NCI-H1436 (cell line): Measurements from ENCODE around the gene CD300A.
"Not testable (repeated sequence)": the region's sequence is repeated elsewhere in the genome, so short reads cannot be mapped to it uniquely, and the experiment has no call there.

Experiments used
- DNase-seq: peaks from one replicate; lab custom pipeline; 2025; lab: John Stamatoyannopoulos, UW

The CD300A gene

DNA sequence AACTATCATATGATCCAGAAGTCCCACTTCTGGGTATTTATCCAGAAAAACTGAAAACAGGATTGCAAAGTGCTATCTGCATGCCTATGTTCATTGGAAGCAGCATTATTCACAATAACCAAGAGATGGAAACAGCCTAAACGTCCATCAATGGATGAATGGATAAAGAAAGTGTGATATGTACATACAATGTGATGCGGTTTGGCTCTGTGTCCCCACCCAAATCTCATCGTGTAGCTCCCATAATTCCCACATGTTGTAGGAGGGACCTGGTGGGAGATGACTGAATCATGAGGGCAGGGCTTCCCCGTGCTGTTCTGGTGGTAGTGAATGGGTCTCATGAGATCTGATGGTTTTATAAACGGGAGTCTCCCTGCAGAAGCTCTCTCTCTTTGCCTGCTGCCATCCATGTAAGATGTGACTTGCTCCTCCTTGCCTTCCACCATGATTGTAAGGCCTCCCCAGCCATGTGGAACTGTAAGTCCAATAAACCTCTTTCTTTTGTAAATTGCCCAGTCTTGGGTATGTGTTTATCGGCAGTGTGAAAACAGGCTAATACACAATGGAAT is 52.1 kb downstream of the CD300A start:
- DNase-seq, result not testable (repeated sequence)

DNA sequence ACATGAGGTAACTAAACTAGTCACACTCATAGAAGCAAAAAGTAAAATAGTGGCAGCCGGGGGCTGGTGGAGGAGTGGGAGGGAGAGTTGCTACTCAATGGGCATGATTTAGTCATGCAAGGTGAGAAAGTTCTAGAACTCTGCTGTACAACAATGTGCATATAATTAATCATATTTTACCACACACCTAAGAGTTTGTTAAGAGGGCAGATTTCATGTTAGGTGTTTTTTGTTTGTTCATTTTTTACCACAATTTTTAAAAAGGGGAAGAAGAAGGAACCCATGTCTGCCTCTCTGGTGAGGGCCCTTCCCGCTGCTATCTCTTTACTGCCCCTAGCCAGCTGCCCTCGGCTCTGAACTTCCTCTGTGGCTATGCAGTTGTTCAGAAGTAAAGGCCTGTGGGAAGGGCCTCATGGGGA is 53.6 kb downstream of the CD300A start:
- DNase-seq, result no peak

DNA sequence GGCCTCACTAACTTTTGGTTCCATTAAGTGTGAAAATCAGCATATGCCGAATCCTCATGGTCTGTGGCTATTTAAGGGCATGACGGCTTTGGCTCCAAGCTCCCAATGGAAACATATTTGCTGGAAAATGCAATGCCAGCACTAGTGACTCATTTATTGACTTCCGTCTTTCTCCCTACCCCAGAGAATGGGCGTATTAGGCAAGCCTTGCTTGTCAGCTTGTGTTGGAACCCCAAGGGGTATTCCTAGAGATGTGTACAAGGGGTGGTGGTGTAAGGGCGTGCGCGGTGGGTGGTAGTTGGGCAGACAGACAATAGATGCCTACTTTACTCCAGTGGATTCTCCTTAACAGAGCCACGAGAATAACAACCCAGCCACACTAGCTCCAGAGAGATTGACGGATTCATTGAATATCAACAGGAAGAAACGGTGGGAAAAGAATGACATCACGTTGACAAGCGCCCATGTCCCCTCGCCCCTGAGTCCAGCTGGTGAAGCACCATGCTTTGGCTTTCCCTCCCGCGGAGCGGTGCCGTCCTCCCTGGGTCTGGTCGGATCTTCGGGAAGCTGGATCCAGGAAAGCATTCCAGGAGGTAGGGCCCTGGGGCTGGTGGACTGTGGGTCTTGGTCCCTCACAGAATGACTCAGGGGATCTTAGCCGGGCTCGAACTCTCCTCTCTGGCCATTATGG is 54.5 kb downstream of the CD300A start:
- no peak for DNase-seq

DNA sequence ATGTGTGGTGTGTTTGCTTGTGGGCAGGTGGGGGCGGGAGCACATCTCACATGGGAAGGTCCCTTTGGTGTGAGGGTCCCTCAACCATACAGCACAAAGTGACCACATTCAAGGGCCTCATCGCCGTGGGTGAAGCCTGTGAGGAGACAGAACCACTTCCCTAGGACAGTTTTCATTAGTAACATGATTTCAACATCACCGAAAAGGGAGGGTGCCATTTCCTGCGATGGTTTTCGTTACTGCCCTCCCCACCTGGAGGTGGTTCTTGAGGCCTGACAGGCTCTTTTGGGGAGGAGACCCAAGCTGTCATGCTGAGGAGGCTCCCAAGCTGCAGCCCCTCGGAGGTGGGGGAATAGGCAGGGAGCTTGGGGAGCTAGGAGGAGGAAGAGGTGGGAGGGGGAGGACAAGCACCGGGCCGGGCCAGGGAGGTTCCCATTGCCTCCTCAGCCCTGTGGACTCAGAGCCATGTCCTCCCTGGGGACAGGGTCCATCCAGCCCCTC is 55.3 kb downstream of the CD300A start:
- no peak for DNase-seq

DNA sequence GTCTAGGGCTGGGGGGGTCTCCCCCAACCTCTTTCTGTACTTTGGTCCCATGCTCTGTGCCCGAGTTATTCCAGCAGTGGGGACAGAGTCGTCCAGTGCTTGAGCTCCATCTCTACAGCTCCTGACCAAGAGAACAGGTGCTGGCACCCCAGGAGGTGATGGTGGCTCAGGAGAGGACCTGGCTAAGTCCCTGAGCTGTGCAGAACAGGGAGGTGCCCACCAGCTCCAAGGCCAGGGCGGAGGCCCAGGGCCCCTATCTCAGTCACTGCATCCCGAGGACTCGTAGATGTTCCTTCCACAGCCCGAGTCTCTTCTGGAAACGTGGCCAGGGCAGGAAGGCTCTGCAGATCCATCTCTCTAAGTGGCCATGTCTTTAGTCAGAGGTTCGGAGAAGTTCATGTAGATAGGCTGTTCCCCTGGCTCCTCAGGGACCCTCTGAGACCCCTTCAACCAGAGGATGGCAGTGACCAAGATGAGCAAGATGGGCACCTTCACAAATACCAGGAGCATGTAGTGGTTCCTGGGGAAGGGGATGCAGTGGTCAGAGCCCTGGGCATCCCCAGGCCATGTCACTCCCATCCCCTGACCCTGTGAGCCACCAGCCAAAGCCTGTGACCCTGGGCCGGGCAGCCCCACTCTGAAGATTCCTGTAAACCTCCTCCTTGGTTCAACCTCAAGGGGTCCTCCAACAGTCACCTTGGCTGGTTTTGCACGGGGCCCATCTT is 56.1 kb downstream of the CD300A start:
- no peak for DNase-seq

DNA sequence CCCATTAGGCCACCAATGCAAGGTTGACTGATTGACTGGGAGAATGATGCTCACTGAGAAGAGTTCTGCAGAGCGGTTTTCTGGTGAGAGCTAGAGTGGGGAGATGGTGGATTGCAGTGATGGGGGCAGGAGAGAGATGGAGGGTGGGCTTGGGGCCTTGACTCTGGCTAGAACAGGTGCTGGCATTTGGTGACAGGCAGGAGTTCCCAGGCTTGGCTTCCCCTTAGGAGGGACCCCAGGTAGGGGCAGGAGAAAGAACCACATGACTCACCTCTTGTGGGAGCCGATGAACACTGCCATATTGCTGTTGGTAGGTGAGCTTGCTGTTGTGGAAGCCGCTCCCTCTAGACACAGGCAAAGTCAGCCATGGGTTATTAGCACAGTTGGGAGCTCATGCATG is 56.9 kb downstream of the CD300A start:
- no peak for DNase-seq

DNA sequence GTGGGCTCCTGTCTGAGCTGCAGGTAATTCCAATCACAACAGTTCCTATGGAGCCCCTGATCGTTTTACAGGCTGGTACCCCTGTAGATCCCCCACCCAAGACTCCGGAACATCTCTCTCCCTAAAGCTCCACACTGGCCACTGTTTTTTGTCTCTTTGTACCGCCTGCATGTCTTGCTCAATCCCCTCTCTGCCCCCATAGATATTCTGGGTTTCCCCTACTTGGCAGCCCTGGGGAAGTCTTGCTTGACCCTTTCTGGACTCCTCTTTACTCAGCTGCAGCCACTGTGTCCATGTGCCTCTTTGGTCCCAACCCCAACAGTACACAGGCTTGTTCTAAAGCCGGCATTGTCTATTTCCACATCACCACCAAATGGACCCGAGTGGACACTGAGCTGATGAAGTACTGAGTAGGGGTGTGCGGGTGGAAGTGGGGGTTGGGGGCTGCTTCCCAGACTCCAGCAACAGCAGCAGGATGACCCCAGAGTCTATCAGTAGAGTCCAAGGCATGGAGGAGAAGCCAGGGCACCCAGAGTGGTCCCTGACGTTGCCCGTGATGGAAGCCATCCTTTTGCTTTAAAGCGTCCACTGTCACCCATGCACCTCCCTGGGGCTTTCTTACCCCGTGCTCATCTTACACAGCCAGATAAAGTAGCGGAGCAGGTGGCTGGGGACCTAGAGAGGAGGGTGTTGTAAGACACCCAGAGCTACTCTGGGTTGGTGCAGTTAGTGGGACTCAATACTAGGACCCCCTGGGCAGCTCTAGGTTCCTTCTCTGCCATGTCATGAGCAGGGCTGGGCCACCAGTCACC is 58.4 kb downstream of the CD300A start:
- no peak for DNase-seq

DNA sequence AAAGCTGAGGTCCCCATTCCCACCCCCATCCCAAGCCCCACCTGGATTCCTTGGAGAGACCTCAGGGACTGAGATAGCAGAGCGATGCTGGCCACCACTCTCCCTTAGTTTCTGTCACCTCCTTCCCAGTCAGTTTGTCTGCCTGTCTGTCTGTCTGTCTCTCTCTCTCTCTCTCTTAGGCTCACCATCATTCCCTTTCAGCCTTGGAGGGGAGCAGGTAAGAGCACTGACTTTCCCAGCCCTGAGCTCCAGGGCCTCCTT is 59.0 kb downstream of the CD300A start:
- DNase-seq, result no peak

DNA sequence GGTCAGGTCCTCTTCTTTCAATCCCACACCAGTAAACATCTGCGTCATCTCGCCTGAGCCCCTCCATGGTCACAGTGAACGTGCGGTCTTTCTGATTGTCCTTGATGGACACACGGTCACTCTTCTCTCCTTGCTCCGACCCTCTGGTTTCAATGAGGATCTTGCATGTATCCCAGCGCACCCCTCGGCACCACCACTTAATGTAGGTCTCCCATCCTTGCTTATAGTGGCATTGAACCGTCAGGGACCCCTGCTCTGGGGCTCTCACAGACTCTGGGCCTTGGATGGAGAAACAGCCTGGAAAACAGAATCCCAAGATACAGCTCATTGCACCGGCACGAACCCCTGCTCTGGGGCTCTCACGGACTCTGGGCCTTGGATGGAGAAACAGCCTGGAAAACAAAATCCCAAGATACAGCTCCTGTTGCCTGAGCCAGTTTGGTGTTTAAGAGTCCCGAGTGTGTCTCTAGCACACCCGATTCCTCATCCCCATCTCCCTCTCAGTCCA is 59.4 kb downstream of the CD300A start:
- DNase-seq, result no peak

DNA sequence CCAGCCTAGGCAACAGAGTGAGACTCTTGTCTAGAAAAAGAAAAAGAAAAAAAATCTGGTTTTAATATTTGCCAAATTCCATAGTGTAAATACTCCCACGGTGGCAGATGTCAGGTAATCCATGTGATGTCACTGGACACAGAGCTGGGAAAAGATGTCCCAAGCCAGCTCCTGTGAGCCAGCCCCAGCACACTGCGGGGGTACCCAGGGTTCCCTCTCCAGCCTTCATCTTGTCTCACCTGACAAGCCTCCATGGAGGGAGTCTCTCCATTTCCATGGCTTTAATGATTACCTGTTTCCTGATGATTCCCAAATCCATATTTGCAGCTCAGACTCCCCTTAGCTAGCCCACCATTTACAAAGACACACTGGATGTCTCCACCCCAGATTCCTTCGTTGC is 60.2 kb downstream of the CD300A start:
- DNase-seq, result no peak

DNA sequence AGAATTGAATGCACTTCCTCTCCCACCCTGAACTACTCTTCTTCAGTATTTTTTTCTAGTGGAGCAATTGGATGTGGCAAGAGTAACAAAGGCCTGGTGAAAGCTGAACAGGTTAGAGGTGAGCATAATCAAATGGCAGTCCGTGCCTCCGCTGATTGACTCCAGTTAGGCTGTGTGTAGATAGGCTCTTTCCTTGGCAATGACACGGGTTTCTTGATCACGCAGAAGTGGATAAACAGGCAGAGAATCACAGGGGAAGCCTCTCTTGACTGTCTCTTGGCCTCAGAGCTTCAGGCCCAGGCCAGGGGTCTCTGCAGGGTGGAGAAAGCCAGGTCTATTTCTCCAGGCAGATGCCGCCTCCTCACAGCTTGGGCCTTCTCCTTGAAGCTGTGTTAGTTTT is 60.6 kb downstream of the CD300A start:
- no peak for DNase-seq

DNA sequence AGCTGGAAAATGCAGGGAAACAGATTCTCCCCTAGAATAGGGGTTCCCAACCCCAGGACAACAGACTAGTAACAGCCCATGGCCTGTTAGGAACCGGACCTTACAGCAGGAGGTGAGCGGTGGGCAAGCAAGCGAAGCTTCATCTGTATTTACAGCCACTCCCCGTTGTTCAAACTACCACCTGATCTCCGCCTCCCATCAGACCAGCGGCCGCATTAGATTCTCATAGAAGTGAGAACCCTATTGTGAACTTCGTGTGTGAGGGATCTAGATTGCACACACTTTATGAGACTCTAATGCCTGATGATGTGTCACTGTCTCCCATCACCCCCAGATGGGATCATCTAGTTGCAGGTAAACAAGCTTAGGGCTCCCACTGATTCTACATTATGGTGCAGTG is 61.3 kb downstream of the CD300A start:
- DNase-seq, result no peak

DNA sequence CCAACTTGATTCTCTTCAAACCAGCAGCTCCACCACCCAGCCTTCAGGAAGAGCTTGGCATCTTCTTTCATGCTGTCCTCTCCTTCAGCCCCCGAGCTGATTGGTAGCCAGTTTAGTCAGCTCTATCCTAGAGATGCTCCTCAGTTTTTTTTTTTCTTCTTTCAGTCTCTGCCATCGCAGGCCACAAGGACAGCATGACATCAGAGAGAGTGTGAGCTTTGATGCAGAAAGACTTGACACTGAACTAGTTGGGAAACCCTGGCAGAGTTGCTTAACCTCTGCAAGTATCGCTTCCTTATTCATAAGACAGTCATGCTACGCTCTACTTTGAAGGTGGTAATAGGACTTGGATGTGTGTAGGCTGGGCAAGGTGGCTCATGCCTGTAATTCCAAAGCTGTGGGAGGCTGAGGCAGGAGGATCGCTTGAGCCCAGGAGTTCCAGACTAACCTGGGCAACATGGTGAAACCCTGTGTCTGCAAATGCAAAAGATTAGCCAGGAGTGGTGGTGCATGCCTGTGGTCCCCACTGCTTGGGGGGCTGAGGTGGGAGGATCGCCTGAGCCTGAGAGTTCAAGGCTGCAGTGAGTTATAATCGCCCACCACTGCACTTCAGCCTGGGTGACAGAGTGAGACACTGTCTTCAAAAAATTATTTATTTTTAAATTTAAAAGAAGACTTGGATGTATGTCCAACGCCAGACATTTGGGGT is 62.2 kb downstream of the CD300A start:
- DNase-seq, result no peak

DNA sequence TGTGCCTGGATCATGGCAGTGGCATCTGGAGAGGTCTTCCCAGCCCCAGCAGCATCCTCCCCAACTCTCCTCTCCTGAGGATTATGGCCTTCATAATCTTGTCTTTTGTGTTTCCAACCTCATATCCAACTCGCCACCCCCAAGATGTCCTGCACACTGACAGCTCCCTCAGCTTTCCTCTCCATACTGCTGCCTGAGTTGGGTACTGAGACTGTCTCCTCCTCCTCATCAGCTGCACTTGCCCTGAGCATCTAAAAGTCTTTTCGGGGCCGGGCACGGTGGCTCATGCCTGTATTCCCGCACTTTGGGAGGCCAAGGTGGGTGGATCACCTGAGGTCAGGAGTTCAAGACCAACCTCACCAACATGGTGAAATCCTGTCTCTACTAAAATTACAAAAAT is 62.8 kb downstream of the CD300A start:
- DNase-seq, result no peak

DNA sequence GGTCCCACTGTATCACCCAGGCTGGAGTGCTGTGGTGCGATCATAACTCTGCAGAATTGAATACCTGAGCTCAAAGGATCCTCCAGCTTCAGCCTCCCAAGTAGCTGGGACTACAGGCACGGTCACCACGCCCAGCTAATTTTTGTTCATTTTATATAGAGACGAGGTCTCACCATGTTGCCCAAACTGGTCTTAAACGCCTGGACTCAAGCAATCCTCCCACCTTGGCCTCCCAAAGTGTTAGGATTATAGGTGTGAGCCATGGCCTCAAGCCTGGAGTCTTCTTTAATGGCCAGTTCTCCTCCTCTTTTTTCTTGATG is 64.4 kb downstream of the CD300A start:
- DNase-seq, result no peak

DNA sequence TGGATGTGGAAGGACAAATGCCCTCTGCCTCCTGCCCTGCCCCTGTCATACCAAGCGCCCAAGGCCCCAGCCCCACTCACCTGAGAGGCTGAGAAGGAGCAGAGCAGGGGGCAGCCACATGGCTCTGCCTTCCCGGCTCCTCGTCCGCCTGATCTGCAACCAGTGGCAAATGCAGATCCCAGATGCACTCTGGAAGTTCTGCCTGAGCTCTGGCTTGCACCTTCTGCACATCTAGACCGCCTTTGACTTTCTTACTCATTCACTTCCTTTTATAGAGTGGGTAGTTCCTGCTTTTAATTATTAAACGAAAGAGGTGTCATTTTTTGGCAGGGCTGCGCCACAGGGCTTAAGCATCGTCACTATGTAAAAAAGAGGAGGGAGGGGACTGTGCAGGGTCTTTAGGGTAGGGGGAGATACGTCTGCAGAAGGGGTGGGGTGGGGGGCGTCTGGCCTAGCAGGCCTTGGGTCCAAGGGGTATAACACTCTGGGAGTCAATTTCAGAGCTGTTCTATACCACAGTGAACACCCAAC is 64.9 kb downstream of the CD300A start, which contains the start of gene CD300LB:
CD300LB (minus strand) TSS at position 245 of the 531 bp plus-strand sequence; CDS start at position 120, 125 bp downstream.
- DNase-seq, result no peak

DNA sequence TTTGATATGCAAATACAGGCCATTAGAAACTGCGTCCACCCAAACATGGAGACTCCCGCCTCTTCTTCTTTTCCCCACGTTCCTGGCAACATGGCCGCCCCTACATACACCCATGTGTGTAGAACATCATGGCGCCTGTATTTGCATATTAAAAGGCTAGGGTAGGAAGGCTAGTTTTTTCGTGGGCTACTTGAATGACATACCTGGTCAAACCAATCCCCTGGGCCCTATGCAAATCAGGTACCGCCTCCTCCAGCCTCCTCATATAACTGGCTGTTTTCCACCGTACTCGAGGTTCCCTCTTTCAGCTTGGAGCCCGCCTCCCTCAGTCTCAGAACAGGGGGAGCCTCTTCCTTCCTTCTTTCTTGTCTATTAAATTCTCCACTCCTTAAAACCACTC is 65.7 kb downstream of the CD300A start:
- no peak for DNase-seq
